MCF 10A (cell line): ENCODE data around the gene OLFML3. TPM values are rescaled to one million over a fixed set of nuclear protein-coding genes. Genes with fewer than 3 reads are reported as not detected.

Experiments
- BruUV-seq: library from RNA; stranded (reverse); fragments of 400-500 nt; replicated peaks from 2 replicates; lab custom pipeline; 2021; lab: Mats Ljungman, UMichigan
- CTCF ChIA-PET: fragments of 300-600 bp; sonication (Branson Sonifier 250); formaldehyde crosslinking; extraction: SDS; loops from one replicate; lab custom pipeline; 2021; ENCODE audit warnings: antibody characterized with exemption, inconsistent platforms; lab: Yijun Ruan, JAX
- POLR2A ChIA-PET: fragments of 300-600, 350-650 bp; sonication (Branson Sonifier 250); formaldehyde crosslinking; extraction: SDS; loops from one replicate; lab custom pipeline; 2020; ENCODE audit warnings: antibody characterized with exemption, inconsistent platforms; lab: Yijun Ruan, JAX
- DNase-seq: peaks from one replicate; pipeline ENCODE4 v3.0.0-alpha.2; 2018; ENCODE audit not compliant: unreplicated experiment
- H3K27ac Mint-ChIP-seq: one replicate; pipeline ENCODE4 v1.8.0; 2022; ENCODE audit warnings: mild to moderate bottlenecking, low read depth, mixed read lengths; ENCODE audit not compliant: unreplicated experiment
- H3K27me3 Mint-ChIP-seq: one replicate; pipeline ENCODE4 v1.8.0; 2022; ENCODE audit warnings: mixed read lengths; ENCODE audit not compliant: insufficient read depth, unreplicated experiment
- H3K36me3 Mint-ChIP-seq: one replicate; pipeline ENCODE4 v1.8.0; 2022; ENCODE audit warnings: mild to moderate bottlenecking, moderate library complexity, mixed read lengths; ENCODE audit not compliant: insufficient read depth, unreplicated experiment
- H3K4me1 Mint-ChIP-seq: one replicate; pipeline ENCODE4 v1.8.0; 2022; ENCODE audit warnings: mixed read lengths; ENCODE audit not compliant: insufficient read depth, unreplicated experiment
- H3K4me3 Mint-ChIP-seq: one replicate; pipeline ENCODE4 v1.8.0; 2022; ENCODE audit warnings: mild to moderate bottlenecking, moderate library complexity, mixed read lengths; ENCODE audit not compliant: unreplicated experiment
- H3K9me3 Mint-ChIP-seq: one replicate; pipeline ENCODE4 v1.8.0; 2022; ENCODE audit warnings: mixed read lengths; ENCODE audit not compliant: unreplicated experiment
- intact Hi-C: fragments of 100-400 bp; cut with micrococcal nuclease; formaldehyde crosslinking; loops from 2 replicates; pipeline ENCODE4 v1.14.1; 2022
- total RNA-seq: library from RNA; stranded (reverse); gene quantifications from 2 replicates; pipeline ENCODE4 v1.2.3, GENCODE V29; 2022
- TF ChIP-seq, protein P1 (sequence below): fragments of 200-600 bp; IDR thresholded peaks from one replicate; pipeline ENCODE4 v1.8.0; 2022; ENCODE audit warnings: antibody characterized with exemption, mild to moderate bottlenecking; ENCODE audit not compliant: unreplicated experiment

The OLFML3 gene
- total RNA-seq, 1 experiment from 2014 or later, result 0.30 TPM

DNA sequence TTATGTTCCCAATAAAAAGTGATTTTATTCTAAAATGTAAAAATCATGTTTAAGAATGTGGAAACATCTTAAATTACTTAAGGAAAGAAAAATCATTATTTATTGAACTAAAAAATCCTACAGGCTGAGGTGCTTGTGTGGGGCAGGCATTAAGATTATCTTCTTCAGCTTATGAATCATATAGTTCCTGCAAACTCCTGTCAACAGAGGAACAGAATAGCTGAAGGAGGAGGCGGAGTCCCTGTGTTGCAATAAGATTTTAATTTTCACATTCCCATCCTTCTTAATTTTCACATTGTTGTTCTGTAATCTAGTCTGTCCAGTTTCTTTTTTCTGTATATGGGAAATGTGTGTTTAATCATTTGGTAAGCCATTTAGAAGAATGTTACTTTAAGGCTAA, 20.6 kb upstream of the OLFML3 start:
- no TSS peak for BruUV-seq
- H3K4me1 Mint-ChIP-seq, result no peaks in the 10 kb centered on the region
- ChIA-PET CTCF (interaction anchor here (0.7 to 2.1 kb wide), 4 partner anchors 10 to 179 kb away, joined by 3 to 9 read pairs (median 4); no protein-coding TSS in a partner anchor), POLR2A (interaction anchor here (1.1 kb wide), 1 partner anchor 13 kb away, joined by 3 read pairs; no protein-coding TSS in a partner anchor)
- H3K27ac Mint-ChIP-seq, result no peak overlapping the region
- H3K9me3 Mint-ChIP-seq, result no peaks in the 10 kb centered on the region
- intact Hi-C loops, result no loop called here
- H3K27me3 Mint-ChIP-seq, result no peaks in the 10 kb centered on the region
- H3K4me3 Mint-ChIP-seq, result no peak overlapping the region
- TF ChIP-seq, protein P1, sequence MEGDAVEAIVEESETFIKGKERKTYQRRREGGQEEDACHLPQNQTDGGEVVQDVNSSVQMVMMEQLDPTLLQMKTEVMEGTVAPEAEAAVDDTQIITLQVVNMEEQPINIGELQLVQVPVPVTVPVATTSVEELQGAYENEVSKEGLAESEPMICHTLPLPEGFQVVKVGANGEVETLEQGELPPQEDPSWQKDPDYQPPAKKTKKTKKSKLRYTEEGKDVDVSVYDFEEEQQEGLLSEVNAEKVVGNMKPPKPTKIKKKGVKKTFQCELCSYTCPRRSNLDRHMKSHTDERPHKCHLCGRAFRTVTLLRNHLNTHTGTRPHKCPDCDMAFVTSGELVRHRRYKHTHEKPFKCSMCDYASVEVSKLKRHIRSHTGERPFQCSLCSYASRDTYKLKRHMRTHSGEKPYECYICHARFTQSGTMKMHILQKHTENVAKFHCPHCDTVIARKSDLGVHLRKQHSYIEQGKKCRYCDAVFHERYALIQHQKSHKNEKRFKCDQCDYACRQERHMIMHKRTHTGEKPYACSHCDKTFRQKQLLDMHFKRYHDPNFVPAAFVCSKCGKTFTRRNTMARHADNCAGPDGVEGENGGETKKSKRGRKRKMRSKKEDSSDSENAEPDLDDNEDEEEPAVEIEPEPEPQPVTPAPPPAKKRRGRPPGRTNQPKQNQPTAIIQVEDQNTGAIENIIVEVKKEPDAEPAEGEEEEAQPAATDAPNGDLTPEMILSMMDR, result no peak
- no peak for DNase-seq
- H3K36me3 Mint-ChIP-seq, result peaks cover 62% of the 10 kb centered on the region

- POLR2A ChIA-PET, result interaction anchor here (0.6 to 1.1 kb wide), 3 partner anchors 22 to 705 kb away, joined by 3 to 4 read pairs (median 3); partner anchors contain the start of gene HIPK1
- BruUV-seq, result no TSS peak
- intact Hi-C loops, result no loop called here
These were observed 15.9 kb upstream of the OLFML3 start for GRCh38 chr1:113963281-113963906.

GRCh38 chr1:113965703-113966412, 13.4 kb upstream of the OLFML3 start:
- Mint-ChIP-seq H3K9me3 (no peaks in the 10 kb centered on the region), H3K36me3 (peaks cover 75% of the 10 kb centered on the region), H3K27ac (no peak overlapping the region), H3K27me3 (no peaks in the 10 kb centered on the region), H3K4me3 (no peak overlapping the region), H3K4me1 (no peaks in the 10 kb centered on the region)
- POLR2A ChIA-PET, result interaction anchor here (1.6 kb wide), 1 partner anchor 13 kb away, joined by 4 read pairs; no protein-coding TSS in a partner anchor
- CTCF ChIA-PET, result interaction anchor here (0.9 to 3.9 kb wide), 2 partner anchors 12 to 317 kb away, joined by 6 to 22 read pairs; partner anchors contain the start of gene OLFML3
- no peak for DNase-seq
- TF ChIP-seq, protein P1, result no peak
- BruUV-seq, result no TSS peak
- intact Hi-C loops, result no loop called here

More at GRCh38 chr1:113963281-113963906, 15.9 kb upstream of the OLFML3 start:
- no peaks in the 10 kb centered on the region for H3K9me3 Mint-ChIP-seq
- H3K36me3 Mint-ChIP-seq, result peaks cover 61% of the 10 kb centered on the region
- no peaks in the 10 kb centered on the region for H3K27me3 Mint-ChIP-seq
- no peak overlapping the region for H3K4me3 Mint-ChIP-seq
- TF ChIP-seq, protein P1, result no peak
- CTCF ChIA-PET, result interaction anchor here (0.7 to 3.9 kb wide), 11 partner anchors 9 to 320 kb away, joined by 3 to 22 read pairs (median 3); partner anchors contain the start of genes AP4B1, HIPK1 and OLFML3
- no peaks in the 10 kb centered on the region for H3K4me1 Mint-ChIP-seq
- no peak overlapping the region for H3K27ac Mint-ChIP-seq
- no peak for DNase-seq

DNA sequence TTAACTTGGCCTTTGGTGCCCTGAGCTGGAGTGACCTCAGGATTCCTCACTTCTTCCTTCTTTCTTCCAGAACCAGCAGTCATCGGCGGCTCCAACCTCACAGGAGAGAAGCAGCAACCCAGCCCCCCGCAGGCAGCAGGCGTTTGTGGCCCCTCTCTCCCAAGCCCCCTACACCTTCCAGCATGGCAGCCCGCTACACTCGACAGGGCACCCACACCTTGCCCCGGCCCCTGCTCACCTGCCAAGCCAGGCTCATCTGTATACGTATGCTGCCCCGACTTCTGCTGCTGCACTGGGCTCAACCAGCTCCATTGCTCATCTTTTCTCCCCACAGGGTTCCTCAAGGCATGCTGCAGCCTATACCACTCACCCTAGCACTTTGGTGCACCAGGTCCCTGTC, 6.3 kb upstream of the OLFML3 start:
- ChIA-PET CTCF (interaction anchor here (1.3 to 1.4 kb wide), 3 partner anchors 19 to 374 kb away, joined by 3 to 6 read pairs (median 3); no protein-coding TSS in a partner anchor), POLR2A (no interaction called here)
- Mint-ChIP-seq H3K27me3 (no peaks in the 10 kb centered on the region), H3K9me3 (no peaks in the 10 kb centered on the region), H3K4me1 (no peaks in the 10 kb centered on the region), H3K4me3 (no peak overlapping the region), H3K27ac (no peak overlapping the region), H3K36me3 (peaks cover 68% of the 10 kb centered on the region)
- intact Hi-C loops, result loop anchor here (10.0 kb wide), 1 partner anchor 138 kb away; no protein-coding TSS in a partner anchor
- TF ChIP-seq, protein P1, result no peak
- no peak for DNase-seq
- no TSS peak for BruUV-seq
